Peyer's patch (tissue), 4 donors: Measurements from ENCODE around the gene SCN2A. TPM values are rescaled to one million over a fixed set of nuclear protein-coding genes. Genes with fewer than 3 reads are reported as not detected.
"Not testable (repeated sequence)": the region's sequence is repeated elsewhere in the genome, so short reads cannot be mapped to it uniquely, and the experiment has no call there.

ENCODE experiments used
- DNase-seq, 3 donors: peaks; one replicate each; pipeline ENCODE4 v3.0.0-alpha.2; 2017 to 2019
- H3K27ac ChIP-seq, 4 donors: fragments of 200-600 bp; sonication (generic); one replicate each; pipeline ENCODE4 v1.5.1; 2016 to 2019
- H3K27me3 ChIP-seq, 2 donors: fragments of 200-600 bp; sonication (generic); one replicate each; pipeline ENCODE4 v1.5.1; 2019
- H3K36me3 ChIP-seq, 3 donors: fragments of 200-600 bp; sonication (generic); one replicate each; pipeline ENCODE4 v1.5.1; 2016 to 2019
- H3K4me1 ChIP-seq, 4 donors: fragments of 200-600 bp; sonication (generic); one replicate each; pipeline ENCODE4 v1.5.1; 2016 to 2019
- H3K4me3 ChIP-seq, 4 donors: fragments of 200-600 bp; sonication (generic); 1 replicate in 3 of 4; 2 replicates in 1 of 4; pipeline ENCODE4 v1.5.1; 2016 to 2019; ENCODE audit warnings: mild to moderate bottlenecking in 1 of 4
- H3K9me3 ChIP-seq, 4 donors: fragments of 200-600 bp; sonication (generic); one replicate each; pipeline ENCODE4 v1.5.1; 2016 to 2019; ENCODE audit warnings: mild to moderate bottlenecking in 1 of 4
- CTCF ChIP-seq, 6 experiments: fragments of 450-650 bp in 4 of 6; fragments of 200-600 bp in 2 of 6; sonication (generic) in 1 of 6; IDR thresholded peaks; one replicate each; pipeline ENCODE4 v1.5.1; 2017 to 2019; ENCODE audit warnings: antibody characterized with exemption in 6 of 6, mild to moderate bottlenecking in 3 of 6, moderate library complexity in 1 of 6
- POLR2A ChIP-seq, 2 donors: fragments of 450-650 bp; IDR thresholded peaks; one replicate each; pipeline ENCODE4 v1.5.1; 2017; ENCODE audit warnings: antibody characterized with exemption in 2 of 2, mild to moderate bottlenecking in 2 of 2, moderate library complexity in 2 of 2
- total RNA-seq, 4 donors: library from RNA; depleted of rRNA; stranded (reverse); fragments of >200 nt; gene quantifications; one replicate each; pipeline ENCODE4 v1.1.0, GENCODE V29; 2016

Gene SCN2A
- total RNA-seq, 4 donors from 2014 or later: 0.54 to 4.1 TPM; not detected in 2

GRCh38 chr2:165390875-165391274 is 151.7 kb downstream of the SCN2A start:
- TF ChIP-seq POLR2A (IDR thresholded peaks at IDR 0.05) (no peak), CTCF (IDR thresholded peaks at IDR 0.05) (no peak)
- Histone ChIP-seq H3K4me3 (no peak overlapping the region), H3K36me3 (no peaks in the 10 kb centered on the region), H3K27me3 (no peaks in the 10 kb centered on the region), H3K27ac (no peak overlapping the region), H3K9me3 (no peaks in the 10 kb centered on the region), H3K4me1 (no peaks in the 10 kb centered on the region)
- no peak for DNase-seq

GRCh38 chr2:165391791-165392190 is 152.6 kb downstream of the SCN2A start:
- no peak overlapping the region for H3K4me3 ChIP-seq
- H3K4me1 ChIP-seq: no peaks in the 10 kb centered on the region
- no peak for DNase-seq
- TF ChIP-seq CTCF (IDR thresholded peaks at IDR 0.05): no peak
- TF ChIP-seq POLR2A (IDR thresholded peaks at IDR 0.05): no peak
- no peaks in the 10 kb centered on the region for H3K9me3 ChIP-seq
- H3K27ac ChIP-seq: no peak overlapping the region
- no peaks in the 10 kb centered on the region for H3K36me3 ChIP-seq
- H3K27me3 ChIP-seq: no peaks in the 10 kb centered on the region

- not testable (repeated sequence) for H3K27ac ChIP-seq, H3K4me3 ChIP-seq, H3K27me3 ChIP-seq, H3K4me1 ChIP-seq, DNase-seq, H3K36me3 ChIP-seq, H3K9me3 ChIP-seq
Observed at GRCh38 chr2:165398603-165399002, 159.4 kb downstream of the SCN2A start.

GRCh38 chr2:165401285-165401852 is 162.2 kb downstream of the SCN2A start:
- no peak for DNase-seq
- Histone ChIP-seq H3K9me3 (no peaks in the 10 kb centered on the region), H3K36me3 (no peaks in the 10 kb centered on the region), H3K27me3 (no peaks in the 10 kb centered on the region), H3K4me1 (peaks cover 0 to 6% (median 0%) of the 10 kb centered on the region in 4 donors), H3K27ac (no peak overlapping the region), H3K4me3 (no peak overlapping the region)
- TF ChIP-seq CTCF (IDR thresholded peaks at IDR 0.05): peak; percentile 33 to 81 (median 76)
- TF ChIP-seq POLR2A (IDR thresholded peaks at IDR 0.05): no peak

- no peak for DNase-seq
- H3K4me1 ChIP-seq: peaks cover 0 to 6% (median 0%) of the 10 kb centered on the region in 4 donors
- H3K27ac ChIP-seq: no peak overlapping the region
- no peaks in the 10 kb centered on the region for H3K9me3 ChIP-seq
- TF ChIP-seq POLR2A (IDR thresholded peaks at IDR 0.05): no peak
- no peak for TF ChIP-seq CTCF (IDR thresholded peaks at IDR 0.05)
- no peaks in the 10 kb centered on the region for H3K36me3 ChIP-seq
- no peaks in the 10 kb centered on the region for H3K27me3 ChIP-seq
- no peak overlapping the region for H3K4me3 ChIP-seq
Observed at GRCh38 chr2:165402162-165402561, 162.9 kb downstream of the SCN2A start.

GRCh38 chr2:165406173-165406572 is 167.0 kb downstream of the SCN2A start:
- no peaks in the 10 kb centered on the region for H3K27me3 ChIP-seq
- no peaks in the 10 kb centered on the region for H3K36me3 ChIP-seq
- TF ChIP-seq CTCF (IDR thresholded peaks at IDR 0.05): no peak
- DNase-seq: no peak
- H3K9me3 ChIP-seq: no peaks in the 10 kb centered on the region
- H3K27ac ChIP-seq: no peak overlapping the region
- no peak overlapping the region for H3K4me3 ChIP-seq
- H3K4me1 ChIP-seq: peaks cover 0 to 6% (median 0%) of the 10 kb centered on the region in 4 donors
